OCI-LY7 (cell line): ENCODE results near the gene SPAG9.

ENCODE experiments used
- CTCF ChIP-seq: fragments of 200-600 bp; sonication (generic); conservative IDR thresholded peaks from 2 replicates; pipeline ENCODE4 v1.5.1; 2014; ENCODE audit warnings: mild to moderate bottlenecking, antibody characterized with exemption, low read length, moderate library complexity, mixed read lengths
- EZH2phosphoT487 ChIP-seq: fragments of 200-600 bp; sonication (generic); IDR thresholded peaks from 2 replicates; pipeline ENCODE4 v1.6.1; 2018; ENCODE audit warnings: low read depth, borderline replicate concordance, mild to moderate bottlenecking, mixed run types, antibody characterized with exemption, low read length, moderate library complexity, mixed read lengths

GRCh38 chr17:50922107-50922506 lies 198.6 kb downstream of the SPAG9 start:
- TF ChIP-seq CTCF (no peak), EZH2phosphoT487 (no peak)
